Measurements from ENCODE around the gene KCND2.
"Not testable (repeated sequence)": the region's sequence is repeated elsewhere in the genome, so short reads cannot be mapped to it uniquely, and the experiment has no call there.

Gene KCND2

DNA sequence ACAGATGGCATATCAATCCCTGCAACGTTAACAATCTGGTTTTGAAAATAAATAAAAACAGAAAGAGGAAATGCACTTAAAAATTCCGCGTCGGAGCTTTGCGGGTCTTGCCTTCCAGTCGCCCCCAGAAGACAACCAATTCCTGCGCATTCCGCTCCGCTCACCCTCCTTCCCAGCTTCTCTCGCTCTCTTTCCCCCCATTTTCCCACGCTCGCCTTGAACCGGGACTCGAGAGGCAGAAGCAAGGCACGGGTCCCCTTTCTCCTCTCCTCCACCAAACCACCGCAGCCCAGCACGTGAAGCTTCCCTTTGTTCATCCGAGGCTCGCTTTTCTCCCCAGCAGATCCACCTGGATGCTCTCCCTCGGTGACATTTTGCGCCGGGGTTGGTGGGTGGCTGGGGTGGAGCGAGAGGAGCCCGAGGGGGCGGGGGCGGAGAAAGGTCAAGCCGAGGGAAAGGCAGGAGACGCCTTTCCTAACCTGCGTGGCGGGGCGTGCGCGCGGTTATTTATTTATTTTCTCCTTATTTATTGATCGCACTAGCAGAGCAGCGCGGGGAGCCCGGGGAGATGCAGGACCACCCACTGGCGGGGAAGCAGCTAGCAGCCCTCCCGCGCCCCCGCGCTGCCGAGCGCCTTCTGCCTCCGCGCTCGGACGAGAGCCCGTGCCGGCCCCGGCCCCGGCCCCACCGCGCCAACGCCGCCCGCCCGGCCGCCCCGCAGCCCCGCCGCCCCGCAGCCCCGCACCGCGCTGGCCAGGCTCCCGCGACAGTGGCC is at the start of gene KCND2:
KCND2 (plus strand) TSS at position 475 of the 775 bp plus-strand sequence.
- FAIRE-seq: no peak

DNA sequence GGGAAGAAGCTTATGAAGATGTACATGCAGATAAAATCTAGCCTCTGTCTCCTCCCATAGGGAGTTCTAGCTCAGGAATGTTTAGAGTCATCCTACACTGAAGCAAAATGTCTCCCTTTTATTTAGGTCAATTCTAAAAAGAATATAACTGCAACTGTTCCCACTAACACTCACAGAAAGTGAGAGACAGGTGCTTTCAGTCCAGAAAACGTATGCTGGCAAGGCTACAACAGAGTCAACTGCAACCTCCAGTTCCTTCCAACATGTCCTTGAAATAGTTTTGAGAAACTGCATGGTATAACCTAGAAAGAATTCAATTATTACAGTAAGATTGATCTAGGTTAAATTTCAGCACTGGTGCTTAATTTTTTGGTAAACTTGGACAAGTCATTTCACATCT is 46.8 kb upstream of the KCND2 start:
- FAIRE-seq: no peak

DNA sequence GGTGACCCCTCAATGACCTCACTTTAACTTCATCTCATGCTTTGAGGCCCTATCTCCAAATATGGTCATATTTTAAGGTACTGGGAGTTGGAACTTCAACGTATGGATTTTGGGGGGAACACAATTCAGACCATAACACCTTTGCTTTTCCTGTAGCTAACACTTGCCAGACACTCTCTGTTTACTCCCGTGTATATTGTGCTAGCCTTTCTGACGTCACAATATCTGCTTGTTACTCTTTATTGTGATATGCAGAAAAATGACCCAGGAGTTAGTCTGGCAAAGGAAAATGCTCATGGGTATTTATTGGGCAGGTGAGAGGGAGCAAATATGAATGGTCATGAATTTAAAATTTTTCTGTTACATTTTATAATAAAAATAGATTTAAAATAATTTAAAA is 45.7 kb upstream of the KCND2 start:
- FAIRE-seq: no peak

DNA sequence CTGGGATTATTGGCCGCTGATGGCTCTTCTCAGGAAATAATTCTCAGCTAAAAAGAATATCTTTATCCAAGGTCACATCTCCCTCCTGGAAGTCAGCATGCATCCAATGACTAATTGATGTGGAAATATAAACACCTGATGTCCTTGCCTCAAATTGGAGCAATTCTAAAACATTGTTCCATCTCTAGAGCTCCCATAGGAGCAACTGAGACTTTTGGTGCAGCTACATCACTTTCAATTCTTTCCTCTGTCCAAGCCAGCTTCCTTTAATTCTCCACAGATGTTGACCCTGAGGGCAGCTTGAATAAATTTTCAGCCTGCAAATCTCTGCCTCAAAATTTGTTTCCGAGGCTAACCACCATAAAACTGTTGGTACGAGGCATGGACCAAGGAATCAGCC is 43.9 kb upstream of the KCND2 start:
- FAIRE-seq: no peak

DNA sequence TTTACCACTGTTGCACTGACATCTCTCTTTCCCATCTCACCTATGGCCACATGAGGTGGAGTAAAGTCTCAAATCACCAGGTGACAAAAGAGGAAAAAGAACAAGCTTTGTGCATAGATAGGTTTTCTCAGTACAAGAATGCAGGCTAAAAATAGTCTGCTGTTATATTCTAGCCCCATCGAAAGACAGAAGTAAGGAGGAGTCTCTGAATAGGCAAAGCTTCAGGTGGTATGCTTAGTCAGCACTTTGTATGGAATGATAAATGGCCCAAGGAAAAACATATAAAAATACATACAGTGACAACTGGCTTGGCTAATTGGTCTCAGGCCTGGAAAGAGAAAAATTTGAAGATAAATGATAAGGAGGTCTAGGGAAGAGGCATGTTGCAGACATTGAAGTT is 39.6 kb upstream of the KCND2 start:
- no peak for FAIRE-seq

DNA sequence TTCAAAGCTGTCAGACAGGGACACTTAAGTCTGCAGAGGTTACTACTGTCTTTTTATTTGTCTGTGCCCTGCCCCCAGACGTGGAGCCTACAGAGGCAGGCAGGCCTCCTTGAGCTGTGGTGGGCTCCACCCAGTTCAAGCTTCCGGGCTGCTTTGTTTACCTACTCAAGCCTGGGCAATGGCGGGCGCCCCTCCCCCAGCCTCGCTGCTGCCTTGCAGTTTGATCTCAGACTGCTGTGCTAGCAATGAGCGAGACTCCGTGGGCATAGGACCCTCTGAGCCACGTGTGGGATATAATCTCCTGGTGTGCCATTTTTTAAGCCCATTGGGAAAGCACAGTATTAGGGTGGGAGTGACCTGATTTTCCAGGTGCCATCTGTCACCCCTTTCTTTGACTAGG is 32.6 kb upstream of the KCND2 start:
- FAIRE-seq: not testable (repeated sequence)

DNA sequence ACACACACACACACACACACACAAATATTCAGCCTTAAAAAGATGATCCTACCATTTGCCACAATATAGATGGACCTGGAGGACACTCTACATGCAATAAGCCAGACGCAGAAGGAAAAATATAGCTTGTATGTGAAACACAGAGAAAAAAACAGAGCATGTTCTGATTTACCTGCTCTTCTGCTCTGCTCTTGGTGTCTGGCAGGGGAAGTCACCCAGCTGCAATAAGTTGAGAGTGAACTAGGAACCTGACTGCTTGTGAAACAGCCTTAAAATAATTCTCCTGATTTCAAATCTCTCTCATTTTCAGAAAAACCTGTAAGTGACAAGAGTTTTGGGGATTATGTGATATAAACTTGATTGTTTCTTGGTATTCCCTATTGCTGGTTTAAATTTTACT is 31.0 kb upstream of the KCND2 start:
- FAIRE-seq: no peak

DNA sequence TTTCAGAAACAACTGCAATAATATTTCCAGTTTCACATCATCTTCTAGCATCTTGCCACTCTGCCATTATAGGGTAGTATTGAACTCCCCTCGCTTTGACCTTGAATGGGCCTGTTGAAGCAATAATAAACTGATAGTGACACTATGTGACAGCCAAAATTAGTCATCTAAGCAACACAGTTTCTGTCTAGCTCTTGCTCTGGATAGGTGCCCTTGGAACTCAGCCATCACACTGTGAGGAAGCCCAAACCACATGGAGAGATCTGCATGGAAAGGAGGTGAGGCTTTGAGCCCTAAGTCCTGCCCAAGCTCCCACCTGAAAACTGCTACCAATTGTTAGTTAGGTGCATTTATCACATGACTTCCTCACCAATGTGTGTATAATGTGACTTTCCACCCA is 18.1 kb upstream of the KCND2 start:
- FAIRE-seq: no peak

DNA sequence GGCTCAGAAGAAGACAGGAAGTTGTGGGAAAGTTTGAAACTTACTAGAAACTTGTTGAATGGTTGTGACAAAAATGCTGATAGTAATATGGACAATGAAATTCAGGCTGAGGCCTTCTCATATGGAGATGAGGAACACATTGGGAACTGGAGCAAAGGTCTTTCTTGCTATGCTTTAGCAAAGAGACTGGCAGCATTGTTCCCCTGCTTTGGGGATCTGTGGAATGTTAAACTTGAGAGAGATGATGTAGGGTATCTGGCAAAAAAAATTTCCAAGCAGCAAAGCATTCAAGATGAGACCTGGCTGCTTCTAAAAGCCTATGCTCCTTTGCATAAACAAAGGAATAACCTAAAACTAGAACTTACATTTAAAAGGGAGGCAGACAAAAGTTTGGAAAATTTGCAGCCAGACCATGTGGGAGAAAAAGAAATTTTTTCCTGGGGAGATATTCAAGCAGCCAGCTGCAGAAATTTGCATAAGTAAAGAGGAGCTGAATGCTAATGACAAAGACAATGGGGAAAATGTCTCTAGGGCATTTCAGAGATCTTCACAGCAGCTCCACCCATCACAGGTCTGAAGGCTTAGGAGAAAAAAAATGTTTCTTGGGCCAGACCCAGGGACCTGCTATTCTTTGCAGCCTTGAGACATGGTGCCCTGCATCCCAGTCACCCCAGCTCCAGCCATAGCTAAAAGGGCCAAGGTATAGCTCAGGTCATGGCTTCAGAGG is 16.5 kb upstream of the KCND2 start:
- FAIRE-seq: no peak

DNA sequence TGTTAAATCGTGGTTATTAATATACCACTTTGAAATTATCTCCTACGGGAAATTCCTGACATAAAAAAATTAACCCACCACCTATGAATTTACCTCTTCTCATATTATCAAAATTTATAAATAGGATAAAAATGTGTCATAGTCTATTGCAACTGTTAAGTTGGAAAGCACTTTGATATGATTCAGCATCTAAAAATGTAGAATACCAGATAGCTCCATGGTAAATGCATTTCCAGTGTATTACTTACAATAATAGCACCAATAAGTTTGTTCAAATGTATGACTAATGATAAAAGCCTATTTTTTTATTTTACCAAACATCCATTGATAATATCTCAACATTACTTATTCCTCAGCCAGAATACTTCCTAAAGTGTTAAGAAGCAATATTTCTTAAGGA is 13.6 kb upstream of the KCND2 start:
- FAIRE-seq: no peak

DNA sequence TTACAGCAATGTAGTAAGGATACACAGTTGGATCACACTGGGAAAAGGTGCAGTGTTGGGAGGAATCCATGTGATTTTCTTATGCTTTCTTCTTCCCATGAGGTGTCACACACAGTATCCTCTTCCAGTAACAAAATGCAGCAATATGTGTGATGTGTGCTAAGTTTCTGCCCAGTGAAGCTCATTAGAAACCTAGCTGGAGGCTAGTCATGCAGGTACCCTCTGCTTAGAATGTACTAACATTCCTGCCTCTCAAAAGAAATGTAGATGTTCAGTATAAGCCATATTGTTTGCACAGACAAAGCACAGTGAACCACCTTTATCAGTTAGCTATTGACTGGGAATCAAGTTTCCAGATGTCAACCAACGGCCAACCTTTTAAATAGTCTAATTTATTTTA is 12.9 kb upstream of the KCND2 start:
- no peak for FAIRE-seq

DNA sequence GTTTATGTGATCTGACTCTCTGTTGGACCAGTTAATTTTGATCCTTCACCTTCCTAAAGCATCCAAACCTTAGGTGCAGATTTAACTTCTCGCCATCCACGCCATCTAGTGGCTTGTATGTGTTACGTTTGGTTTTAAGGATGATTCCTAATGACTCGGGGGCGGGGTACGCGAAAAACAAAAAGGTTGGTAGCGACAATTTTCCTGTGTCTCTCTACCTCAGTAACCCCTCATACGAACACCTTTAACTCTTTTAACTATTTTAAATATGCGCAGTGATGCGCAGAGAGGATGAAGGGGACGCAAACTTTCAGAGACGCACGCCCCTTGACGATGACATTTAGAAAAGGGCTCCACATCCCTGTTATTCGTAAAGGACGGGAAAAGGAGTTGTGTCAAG is 714 bp upstream of the KCND2 start:
- peak; percentile 44 for FAIRE-seq

DNA sequence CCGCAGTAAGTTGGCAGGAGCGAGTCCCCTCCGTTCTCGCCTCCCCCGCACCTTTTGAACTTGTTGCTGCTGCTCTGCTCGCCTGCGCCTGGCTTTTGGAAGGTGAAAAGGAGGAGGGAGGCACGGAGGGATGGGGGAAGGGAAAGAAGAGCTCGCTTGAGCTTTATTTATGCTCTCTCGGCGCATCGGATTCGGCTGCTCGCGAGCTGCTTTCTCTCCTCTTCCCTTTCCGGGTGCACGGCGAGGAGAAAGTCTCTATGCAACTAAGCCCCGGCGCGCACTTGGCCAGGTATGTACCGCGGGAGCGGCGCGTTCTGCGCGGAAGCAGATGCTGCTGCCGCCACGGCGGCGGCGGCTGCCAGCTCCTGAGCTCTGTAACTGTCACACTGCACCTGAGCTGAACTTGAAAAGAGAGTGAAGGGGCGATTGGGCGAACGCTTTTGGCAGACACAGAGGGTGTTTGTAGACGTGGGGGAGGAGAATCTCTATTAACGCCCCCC is 551 bp downstream of the KCND2 start:
- no peak for FAIRE-seq

DNA sequence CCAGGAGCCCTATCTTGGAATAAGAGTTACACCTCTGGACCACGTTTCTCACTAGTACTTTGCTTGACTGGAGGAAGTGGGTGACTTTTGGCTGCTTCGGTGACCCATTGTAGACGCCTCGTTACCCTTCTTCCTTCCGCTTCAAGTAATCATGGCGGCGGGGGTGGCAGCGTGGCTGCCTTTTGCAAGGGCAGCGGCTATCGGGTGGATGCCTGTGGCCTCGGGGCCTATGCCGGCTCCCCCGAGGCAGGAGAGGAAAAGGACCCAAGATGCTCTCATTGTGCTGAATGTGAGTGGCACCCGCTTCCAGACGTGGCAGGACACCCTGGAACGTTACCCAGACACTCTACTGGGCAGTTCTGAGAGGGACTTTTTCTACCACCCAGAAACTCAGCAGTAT is 1.5 kb downstream of the KCND2 start:
- FAIRE-seq: no peak

DNA sequence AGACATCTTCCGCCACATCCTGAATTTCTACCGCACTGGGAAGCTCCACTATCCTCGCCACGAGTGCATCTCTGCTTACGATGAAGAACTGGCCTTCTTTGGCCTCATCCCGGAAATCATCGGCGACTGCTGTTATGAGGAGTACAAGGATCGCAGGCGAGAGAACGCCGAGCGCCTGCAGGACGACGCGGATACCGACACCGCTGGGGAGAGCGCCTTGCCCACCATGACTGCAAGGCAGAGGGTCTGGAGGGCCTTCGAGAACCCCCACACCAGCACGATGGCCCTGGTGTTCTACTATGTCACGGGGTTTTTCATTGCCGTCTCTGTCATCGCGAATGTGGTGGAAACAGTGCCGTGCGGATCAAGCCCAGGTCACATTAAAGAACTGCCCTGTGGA is 1.9 kb downstream of the KCND2 start:
- FAIRE-seq: no peak

DNA sequence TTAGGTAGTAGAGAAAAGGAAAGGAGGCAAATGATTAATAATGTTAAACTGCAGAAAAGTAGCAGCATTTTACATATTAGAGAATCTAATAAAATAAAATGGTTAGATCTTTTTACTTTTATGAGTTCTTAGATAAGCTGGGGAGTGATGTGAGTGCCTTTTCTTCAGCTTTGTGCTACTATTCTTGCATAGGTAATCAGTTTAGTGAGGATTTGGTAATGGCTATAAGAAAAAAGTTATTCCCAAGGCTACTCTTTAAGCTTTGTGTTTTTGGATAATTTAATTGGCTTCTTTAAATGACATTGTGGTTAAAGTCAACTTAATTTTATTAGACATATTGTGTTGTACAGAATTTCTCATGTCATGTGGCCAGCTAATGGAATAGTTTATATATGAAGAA is 3.7 kb downstream of the KCND2 start:
- no peak for FAIRE-seq

DNA sequence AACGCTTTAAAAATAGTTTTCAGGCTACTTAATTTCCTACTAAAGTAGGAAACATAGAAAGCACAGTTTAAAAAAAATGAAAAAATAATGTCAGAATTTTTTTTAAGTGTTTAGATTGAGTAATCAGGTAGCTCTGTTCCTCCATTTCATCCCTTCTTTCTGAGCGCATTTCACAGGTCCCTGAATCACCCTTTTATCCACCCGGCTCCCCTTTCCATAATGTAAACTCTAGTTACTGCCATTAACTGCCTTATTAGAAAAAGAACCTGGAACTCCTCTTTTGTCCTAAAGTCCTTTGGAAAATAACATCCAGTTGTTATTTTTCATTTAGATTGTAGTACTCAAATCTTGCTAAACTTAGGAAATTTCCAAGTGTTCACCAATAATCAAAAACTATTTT is 5.8 kb downstream of the KCND2 start:
- FAIRE-seq: no peak

DNA sequence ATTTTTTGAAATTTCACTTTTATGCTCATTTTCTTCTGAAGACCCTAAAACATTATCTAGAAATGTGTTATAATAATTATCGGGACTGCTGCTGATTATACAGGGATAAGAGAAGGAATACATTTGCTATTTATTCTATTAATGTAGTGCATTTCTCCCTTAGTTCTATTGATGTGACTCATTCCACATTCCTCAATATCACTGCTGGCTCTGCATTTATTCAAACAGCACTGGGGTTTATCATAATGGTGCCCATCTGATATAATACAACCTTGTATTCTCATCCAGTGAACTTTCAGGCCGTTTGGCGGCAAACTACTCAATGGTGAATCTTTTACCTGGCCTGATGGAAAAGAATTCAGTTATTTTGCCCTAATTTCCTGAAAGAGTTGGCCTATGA is 7.8 kb downstream of the KCND2 start:
- no peak for FAIRE-seq

DNA sequence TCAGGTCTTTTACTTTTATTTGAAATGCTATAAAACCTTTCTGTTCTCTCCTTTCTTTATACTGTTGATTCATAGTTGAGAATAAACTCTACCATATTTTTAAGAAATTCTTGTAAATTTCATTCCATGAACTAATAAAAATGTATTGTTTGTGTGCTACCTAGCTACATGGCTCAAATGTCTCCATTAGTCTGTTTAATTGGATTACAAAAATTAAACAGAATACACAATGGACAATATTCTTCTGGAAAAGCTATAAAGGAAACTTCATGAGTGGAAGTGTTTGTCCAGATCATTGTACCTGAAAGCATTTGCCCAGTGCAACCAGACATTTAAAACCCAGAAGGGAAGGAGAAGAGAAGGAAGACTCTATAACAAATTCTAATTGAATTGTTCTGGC is 20.1 kb downstream of the KCND2 start:
- no peak for FAIRE-seq

DNA sequence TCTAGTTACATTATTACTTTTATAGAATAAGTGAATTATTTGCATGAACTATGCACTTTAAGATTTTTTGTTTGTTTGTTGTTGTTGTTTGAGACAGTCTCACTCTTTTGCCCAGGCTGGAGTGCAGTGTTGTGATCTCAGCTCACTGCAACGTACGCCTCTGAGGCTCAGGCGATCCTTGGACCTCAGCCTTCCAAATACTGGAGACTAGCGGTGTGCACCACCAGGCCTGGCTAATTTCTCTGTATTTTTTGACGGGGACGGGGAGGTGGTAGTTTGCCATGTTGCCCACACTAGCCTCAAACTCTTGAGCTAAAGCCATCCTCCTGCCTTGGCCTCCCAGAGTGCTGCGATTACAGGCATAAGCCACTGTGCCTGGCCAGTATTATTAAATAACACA is 29.2 kb downstream of the KCND2 start:
- no peak for FAIRE-seq

DNA sequence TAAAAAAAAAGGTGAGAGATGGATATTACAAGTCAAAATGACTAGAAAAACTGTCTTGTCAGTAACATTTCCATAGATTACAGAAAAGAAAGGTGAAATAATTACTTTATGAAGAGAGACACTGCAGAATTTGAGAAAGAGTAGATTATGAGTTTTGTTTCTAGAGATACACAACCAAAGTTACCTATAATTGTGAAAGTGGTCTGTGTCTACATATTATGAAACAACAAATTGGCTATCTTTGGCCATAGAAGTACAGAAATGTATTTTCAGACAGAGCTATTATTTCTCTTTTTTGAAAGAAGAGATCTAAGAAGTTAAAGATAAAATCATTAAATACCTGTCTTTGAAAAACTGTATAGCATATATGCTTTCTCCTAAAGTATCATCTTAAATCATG is 30.1 kb downstream of the KCND2 start:
- FAIRE-seq: no peak

DNA sequence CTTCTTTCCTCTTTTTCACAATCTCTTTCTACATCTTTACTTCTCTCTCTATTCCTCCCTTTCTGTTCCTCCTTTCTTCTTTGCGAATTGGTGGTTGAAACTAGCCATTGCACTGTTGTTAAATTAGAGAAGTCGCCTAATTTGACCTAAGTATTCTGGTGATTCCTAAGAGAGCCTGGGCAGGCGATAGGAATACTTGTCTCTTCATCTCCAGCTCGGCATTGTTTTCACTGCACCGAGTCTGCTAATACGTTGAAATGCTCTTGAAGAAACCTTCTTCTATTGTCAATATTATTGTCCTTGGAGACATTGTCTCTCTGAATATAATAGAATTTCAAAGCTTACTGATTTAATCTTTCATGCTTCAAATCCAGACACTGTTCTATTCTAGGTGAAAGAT is 31.7 kb downstream of the KCND2 start:
- FAIRE-seq: no peak

DNA sequence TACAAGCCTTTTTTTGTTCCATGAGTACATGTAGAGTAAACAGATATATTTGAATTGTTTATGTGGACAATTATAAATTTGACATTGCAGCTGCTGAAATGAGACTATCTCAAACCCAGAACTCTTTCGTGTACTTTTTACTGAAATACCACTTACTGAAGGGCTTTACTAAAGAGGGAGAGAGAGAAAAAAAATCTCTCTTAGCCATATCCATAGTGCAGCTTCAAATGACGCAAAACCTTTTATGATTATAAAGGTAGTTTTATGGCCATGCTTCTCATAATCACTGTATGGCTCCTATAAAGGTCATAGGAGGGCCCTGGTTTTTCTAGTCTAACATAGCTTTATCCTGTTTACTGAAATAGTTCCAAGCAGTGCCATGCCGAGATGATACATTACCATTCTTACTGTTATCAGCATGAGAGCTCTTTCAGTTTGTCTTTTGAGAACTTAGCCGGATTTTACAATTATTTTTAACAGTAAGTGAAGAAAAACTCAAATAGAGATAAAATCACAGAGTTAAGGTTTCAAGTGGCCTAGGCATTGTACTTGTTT is 35.1 kb downstream of the KCND2 start:
- FAIRE-seq: no peak

Measured in G401.6 (cell line).